Natural killer cell (primary cell): ENCODE results near the gene ARMC9. TPM values are rescaled to one million over a fixed set of nuclear protein-coding genes. Genes with fewer than 3 reads are reported as not detected.

Experiments
- ATAC-seq, 3 donors: fragments of 150-1000 bp in 2 of 3; fragments of 200-7000 bp in 1 of 3; cut with Tn5 transposase; 1 replicate in 1 of 3; 2 replicates in 2 of 3; pipeline ENCODE4 v1.10.0; 2021; ENCODE audit warnings: mild to moderate bottlenecking in 2 of 3, moderate library complexity in 2 of 3
- DNase-seq, 2 donors: peaks; one replicate each; pipeline versions ENCODE4 v3.0.0 to v3.0.0-alpha.2; 2013 to 2021; ENCODE audit warnings: mixed read lengths in 1 of 2
- H3K27ac ChIP-seq: one replicate; pipeline ENCODE4 v1.5.1; 2013; ENCODE audit warnings: mild to moderate bottlenecking, low read length
- H3K27me3 ChIP-seq: one replicate; pipeline ENCODE4 v1.6.1; 2013; ENCODE audit warnings: low read length; ENCODE audit not compliant: control insufficient read depth, insufficient read depth
- H3K36me3 ChIP-seq: one replicate; pipeline ENCODE4 v1.6.1; 2013; ENCODE audit warnings: low read length; ENCODE audit not compliant: control insufficient read depth, insufficient read depth
- H3K4me1 ChIP-seq: one replicate; pipeline ENCODE4 v1.6.1; 2013; ENCODE audit warnings: low read length; ENCODE audit not compliant: control insufficient read depth, insufficient read depth
- H3K4me3 ChIP-seq: one replicate; pipeline ENCODE4 v1.5.1; 2013; ENCODE audit warnings: low read length
- H3K9me3 ChIP-seq: one replicate; pipeline ENCODE4 v1.6.1; 2013; ENCODE audit warnings: low read length; ENCODE audit not compliant: control insufficient read depth, insufficient read depth
- H3K27ac Mint-ChIP-seq, 2 donors: one replicate each; pipeline ENCODE4 v1.8.0; 2022; ENCODE audit warnings: mild to moderate bottlenecking in 2 of 2, mixed read lengths in 2 of 2, moderate library complexity in 1 of 2
- H3K27me3 Mint-ChIP-seq, 2 donors: one replicate each; pipeline ENCODE4 v1.8.0; 2022; ENCODE audit warnings: low read depth in 2 of 2, mixed read lengths in 2 of 2
- H3K36me3 Mint-ChIP-seq: one replicate; pipeline ENCODE4 v1.8.0; 2022; ENCODE audit warnings: mixed read lengths
- H3K4me1 Mint-ChIP-seq, 2 donors: one replicate each; pipeline ENCODE4 v1.8.0; 2022; ENCODE audit warnings: mixed read lengths in 2 of 2
- H3K4me3 Mint-ChIP-seq: one replicate; pipeline ENCODE4 v1.8.0; 2022; ENCODE audit warnings: mild to moderate bottlenecking, moderate library complexity, mixed read lengths
- H3K9me3 Mint-ChIP-seq, 2 donors: one replicate each; pipeline ENCODE4 v1.8.0; 2022; ENCODE audit warnings: mixed read lengths in 2 of 2
- WGBS: methylation state at CpG from one replicate; pipeline ENCODE4 v1.1.7; 2013; ENCODE audit warnings: missing lambda C conversion rate; ENCODE audit not compliant: insufficient coverage; 5-methylcytosine and 5-hydroxymethylcytosine counted together
- intact Hi-C: fragments of 100-400 bp; cut with micrococcal nuclease; formaldehyde crosslinking; loops from one replicate; pipeline ENCODE4 v1.14.2; 2022
- total RNA-seq, 4 donors: library from RNA; stranded (reverse); fragments of 120-200 nt in 1 of 4; gene quantifications; one replicate each; pipeline versions ENCODE4 v1.2.3 to v1.2.4, GENCODE V29; 2013 to 2022
- TF ChIP-seq, protein P1 (sequence below): fragments of 200-600 bp; IDR thresholded peaks from one replicate; pipeline ENCODE4 v1.8.0; 2022; ENCODE audit warnings: antibody characterized with exemption

The ARMC9 gene
- total RNA-seq, 3 donors from 2014 or later (not counting 1 experiment from before 2014, with no cell fraction given): 1.2 to 2.3 (median 2.0) TPM

DNA sequence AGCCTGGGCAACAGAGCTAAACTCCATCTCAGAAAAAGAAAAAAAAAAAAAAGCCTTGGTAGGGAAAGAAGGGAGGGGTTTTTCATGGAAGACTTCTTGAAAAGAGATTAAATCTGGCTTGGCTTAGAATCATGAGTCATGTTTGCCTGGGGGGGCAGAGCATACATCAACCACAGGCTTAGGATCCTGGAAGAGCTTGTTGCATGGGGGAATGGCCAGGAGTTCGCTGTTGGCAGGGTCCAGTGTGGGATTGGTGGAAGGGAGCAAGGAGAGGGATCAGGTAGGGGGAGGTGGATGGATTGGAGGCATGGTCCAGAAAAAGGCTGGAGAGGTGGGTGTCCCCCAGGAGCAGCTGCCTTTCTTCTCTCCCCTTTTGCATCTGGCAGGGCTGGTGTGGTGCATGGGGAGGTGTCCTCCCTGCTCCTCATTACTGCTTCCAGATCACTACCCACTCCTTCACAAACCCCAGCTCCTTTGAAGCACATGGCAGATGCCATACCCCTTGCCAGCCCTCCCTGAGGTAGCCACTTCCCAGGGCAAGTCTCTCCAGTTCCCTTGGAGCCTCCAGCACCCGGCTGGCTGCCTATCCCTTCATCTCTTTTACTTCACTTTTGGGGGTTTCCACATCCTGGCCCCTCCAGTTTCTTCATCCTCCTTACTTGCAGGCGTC lies 2.5 kb downstream of the ARMC9 start:
- H3K9me3 ChIP-seq: no peaks in the 10 kb centered on the region
- no peak for ATAC-seq
- WGBS: 81% methylated on average over 3 of the region's 3 CpGs
- H3K27me3 ChIP-seq: no peaks in the 10 kb centered on the region
- peaks cover 0 to 5% of the 10 kb centered on the region in 2 donors for H3K27me3 Mint-ChIP-seq
- no peak overlapping the region for H3K4me3 Mint-ChIP-seq
- H3K27ac ChIP-seq: no peak overlapping the region
- H3K4me1 ChIP-seq: peaks cover 13% of the 10 kb centered on the region
- H3K4me3 ChIP-seq: no peak overlapping the region
- H3K36me3 Mint-ChIP-seq: no peaks in the 10 kb centered on the region
- no peaks in the 10 kb centered on the region for H3K9me3 Mint-ChIP-seq
- H3K27ac Mint-ChIP-seq: no peak overlapping the region
- H3K36me3 ChIP-seq: no peaks in the 10 kb centered on the region
- intact Hi-C loops: no loop called here
- TF ChIP-seq, protein P1, sequence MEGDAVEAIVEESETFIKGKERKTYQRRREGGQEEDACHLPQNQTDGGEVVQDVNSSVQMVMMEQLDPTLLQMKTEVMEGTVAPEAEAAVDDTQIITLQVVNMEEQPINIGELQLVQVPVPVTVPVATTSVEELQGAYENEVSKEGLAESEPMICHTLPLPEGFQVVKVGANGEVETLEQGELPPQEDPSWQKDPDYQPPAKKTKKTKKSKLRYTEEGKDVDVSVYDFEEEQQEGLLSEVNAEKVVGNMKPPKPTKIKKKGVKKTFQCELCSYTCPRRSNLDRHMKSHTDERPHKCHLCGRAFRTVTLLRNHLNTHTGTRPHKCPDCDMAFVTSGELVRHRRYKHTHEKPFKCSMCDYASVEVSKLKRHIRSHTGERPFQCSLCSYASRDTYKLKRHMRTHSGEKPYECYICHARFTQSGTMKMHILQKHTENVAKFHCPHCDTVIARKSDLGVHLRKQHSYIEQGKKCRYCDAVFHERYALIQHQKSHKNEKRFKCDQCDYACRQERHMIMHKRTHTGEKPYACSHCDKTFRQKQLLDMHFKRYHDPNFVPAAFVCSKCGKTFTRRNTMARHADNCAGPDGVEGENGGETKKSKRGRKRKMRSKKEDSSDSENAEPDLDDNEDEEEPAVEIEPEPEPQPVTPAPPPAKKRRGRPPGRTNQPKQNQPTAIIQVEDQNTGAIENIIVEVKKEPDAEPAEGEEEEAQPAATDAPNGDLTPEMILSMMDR: no peak
- H3K4me1 Mint-ChIP-seq: peaks cover 9 to 13% of the 10 kb centered on the region in 2 donors
- DNase-seq: no peak

DNA sequence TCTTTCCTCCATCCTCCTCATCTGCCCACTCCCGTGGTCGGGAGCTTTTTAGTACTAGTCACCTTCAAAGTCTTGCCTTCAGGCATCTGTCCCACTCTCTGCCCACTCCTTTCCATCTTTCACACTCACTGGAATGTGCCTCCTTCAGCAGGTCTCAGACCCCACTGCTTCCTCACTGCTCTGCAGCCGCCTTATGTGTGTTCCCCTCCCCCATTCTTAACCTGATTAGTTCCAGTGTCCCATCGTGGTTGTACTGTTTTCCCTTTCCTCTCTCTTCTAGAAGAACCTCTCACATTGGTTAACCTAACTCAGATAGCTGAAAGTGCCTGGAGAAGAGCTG lies 3.0 kb downstream of the ARMC9 start:
- intact Hi-C loops: no loop called here
- TF ChIP-seq, protein P1: no peak
- Mint-ChIP-seq H3K4me1 (peaks cover 9 to 13% of the 10 kb centered on the region in 2 donors), H3K27me3 (peaks cover 0 to 5% of the 10 kb centered on the region in 2 donors), H3K27ac (no peak overlapping the region), H3K36me3 (no peaks in the 10 kb centered on the region), H3K9me3 (no peaks in the 10 kb centered on the region), H3K4me3 (no peak overlapping the region)
- Histone ChIP-seq H3K9me3 (no peaks in the 10 kb centered on the region), H3K27ac (no peak overlapping the region), H3K4me1 (peaks cover 13% of the 10 kb centered on the region), H3K4me3 (no peak overlapping the region), H3K27me3 (no peaks in the 10 kb centered on the region), H3K36me3 (no peaks in the 10 kb centered on the region)
- WGBS: 80% methylated on average over 4 of the region's 4 CpGs
- no peak for DNase-seq
- no peak for ATAC-seq

DNA sequence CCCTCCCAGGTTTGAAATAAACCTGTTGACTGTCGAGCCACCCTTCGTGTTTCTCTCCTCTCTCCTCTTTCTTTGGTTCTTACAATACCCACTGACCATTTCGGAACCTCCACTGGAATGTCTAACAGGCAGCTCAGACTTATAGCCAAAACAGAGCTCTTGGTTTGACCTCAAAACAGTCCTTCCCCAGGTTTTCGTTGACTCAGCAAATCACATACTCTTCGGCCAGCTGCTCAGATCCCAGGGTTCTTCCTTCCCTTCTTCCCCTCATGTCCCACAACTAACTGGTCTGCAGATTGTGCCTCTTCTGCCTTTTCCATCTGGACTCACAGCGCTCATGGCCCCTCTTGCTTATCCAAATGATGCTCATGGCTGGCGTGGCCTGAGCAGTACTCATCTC lies 4.7 kb downstream of the ARMC9 start:
- DNase-seq (no peak), ATAC-seq (no peak)
- no peak overlapping the region for H3K27ac ChIP-seq
- Mint-ChIP-seq H3K36me3 (no peaks in the 10 kb centered on the region), H3K4me3 (no peak overlapping the region), H3K27me3 (peaks cover 0 to 5% of the 10 kb centered on the region in 2 donors), H3K27ac (no peak overlapping the region), H3K9me3 (no peaks in the 10 kb centered on the region), H3K4me1 (peaks cover 4 to 8% of the 10 kb centered on the region in 2 donors)
- no peaks in the 10 kb centered on the region for H3K27me3 ChIP-seq
- TF ChIP-seq, protein P1: no peak
- H3K4me3 ChIP-seq: no peak overlapping the region
- peaks cover 7% of the 10 kb centered on the region for H3K4me1 ChIP-seq
- no peaks in the 10 kb centered on the region for H3K9me3 ChIP-seq
- intact Hi-C loops: no loop called here
- no peaks in the 10 kb centered on the region for H3K36me3 ChIP-seq
- 90% methylated on average over 7 of the region's 7 CpGs for WGBS

DNA sequence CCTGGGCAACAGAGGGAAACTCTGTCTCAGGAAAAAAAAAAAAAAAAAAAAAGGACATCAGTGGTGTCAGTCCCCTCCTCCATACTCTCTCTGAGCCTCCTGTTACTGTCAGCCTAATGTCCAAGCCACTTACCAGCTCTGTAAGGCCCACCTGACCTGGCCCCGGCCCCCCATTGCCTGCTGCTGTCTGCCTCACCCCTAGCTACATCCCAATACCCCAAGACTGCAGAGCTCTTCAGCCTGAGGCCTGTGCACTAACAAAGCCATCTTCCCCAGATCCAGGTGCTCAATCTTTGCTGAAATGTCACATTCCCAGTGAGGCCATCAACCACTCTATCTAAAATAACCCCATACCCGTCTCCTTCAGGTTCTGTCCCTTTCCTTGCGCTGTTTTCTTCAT lies 5.7 kb downstream of the ARMC9 start:
- intact Hi-C loops: no loop called here
- Mint-ChIP-seq H3K27ac (no peak overlapping the region), H3K4me3 (no peak overlapping the region), H3K36me3 (no peaks in the 10 kb centered on the region), H3K9me3 (no peaks in the 10 kb centered on the region), H3K27me3 (peaks cover 0 to 5% of the 10 kb centered on the region in 2 donors), H3K4me1 (peaks cover under 1 to 2% of the 10 kb centered on the region in 2 donors)
- ATAC-seq: no peak
- DNase-seq: no peak
- no peak overlapping the region for H3K4me3 ChIP-seq
- H3K9me3 ChIP-seq: no peaks in the 10 kb centered on the region
- no peak overlapping the region for H3K27ac ChIP-seq
- 93% methylated on average over 3 of the region's 3 CpGs for WGBS
- peaks cover under 1% of the 10 kb centered on the region for H3K4me1 ChIP-seq
- H3K27me3 ChIP-seq: no peaks in the 10 kb centered on the region
- TF ChIP-seq, protein P1: no peak
- H3K36me3 ChIP-seq: no peaks in the 10 kb centered on the region
